GM20000 (cell line): Measurements from ENCODE around the gene MDFIC.
A peak's percentile ranks its signal among the peaks of the same experiment; 100 is the strongest.

Experiments used
- DNase-seq: peaks from one replicate; pipeline ENCODE4 v3.0.0; 2012; ENCODE audit warnings: low spot score
- TF ChIP-seq, protein P1 (sequence below): IDR thresholded peaks from 2 replicates; pipeline ENCODE4 v1.5.1; 2012; ENCODE audit warnings: mild to moderate bottlenecking, control low read depth; ENCODE audit errors: extremely low read depth, missing control alignments

MDFIC gene

DNA sequence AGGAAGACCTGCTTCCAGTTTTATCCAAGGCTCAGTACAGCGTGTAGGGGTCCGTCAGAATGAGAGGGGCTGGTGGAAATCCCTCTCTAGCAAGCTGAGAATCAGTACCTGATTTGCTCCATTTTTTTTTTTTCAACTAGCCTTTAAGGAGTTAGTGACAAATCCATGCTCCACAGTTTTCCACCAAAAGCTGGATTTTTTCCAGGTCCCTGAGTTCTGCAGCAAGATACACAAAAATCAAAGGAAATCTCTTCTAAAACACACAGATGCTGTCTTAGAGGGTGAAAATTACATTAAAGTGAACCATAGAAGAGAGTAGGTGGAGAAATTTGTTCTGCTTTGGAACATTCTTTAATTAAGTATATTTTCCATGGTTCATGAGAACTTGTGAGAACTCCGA, 30.4 kb downstream of the MDFIC start:
- no peak for DNase-seq
- TF ChIP-seq, protein P1, sequence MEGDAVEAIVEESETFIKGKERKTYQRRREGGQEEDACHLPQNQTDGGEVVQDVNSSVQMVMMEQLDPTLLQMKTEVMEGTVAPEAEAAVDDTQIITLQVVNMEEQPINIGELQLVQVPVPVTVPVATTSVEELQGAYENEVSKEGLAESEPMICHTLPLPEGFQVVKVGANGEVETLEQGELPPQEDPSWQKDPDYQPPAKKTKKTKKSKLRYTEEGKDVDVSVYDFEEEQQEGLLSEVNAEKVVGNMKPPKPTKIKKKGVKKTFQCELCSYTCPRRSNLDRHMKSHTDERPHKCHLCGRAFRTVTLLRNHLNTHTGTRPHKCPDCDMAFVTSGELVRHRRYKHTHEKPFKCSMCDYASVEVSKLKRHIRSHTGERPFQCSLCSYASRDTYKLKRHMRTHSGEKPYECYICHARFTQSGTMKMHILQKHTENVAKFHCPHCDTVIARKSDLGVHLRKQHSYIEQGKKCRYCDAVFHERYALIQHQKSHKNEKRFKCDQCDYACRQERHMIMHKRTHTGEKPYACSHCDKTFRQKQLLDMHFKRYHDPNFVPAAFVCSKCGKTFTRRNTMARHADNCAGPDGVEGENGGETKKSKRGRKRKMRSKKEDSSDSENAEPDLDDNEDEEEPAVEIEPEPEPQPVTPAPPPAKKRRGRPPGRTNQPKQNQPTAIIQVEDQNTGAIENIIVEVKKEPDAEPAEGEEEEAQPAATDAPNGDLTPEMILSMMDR: no peak

DNA sequence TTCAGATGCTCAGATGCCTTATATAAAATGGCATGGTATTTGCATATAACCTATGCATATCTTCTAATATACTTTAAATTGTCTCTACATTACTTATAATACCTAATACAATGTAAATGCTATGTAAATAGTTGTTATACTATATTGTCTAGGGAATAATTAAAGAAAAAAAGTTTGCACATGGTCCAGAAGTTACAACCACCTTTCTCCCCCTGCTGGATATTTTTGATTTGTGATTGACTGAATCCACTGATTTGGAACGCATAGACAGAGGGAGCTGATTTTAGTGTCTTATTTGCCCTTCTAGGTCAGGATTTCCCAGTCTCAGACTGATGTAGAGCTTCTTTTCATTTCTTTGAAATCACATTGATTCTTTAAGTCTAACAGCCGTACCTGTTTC, 31.8 kb downstream of the MDFIC start:
- DNase-seq: no peak
- TF ChIP-seq, protein P1: no peak

DNA sequence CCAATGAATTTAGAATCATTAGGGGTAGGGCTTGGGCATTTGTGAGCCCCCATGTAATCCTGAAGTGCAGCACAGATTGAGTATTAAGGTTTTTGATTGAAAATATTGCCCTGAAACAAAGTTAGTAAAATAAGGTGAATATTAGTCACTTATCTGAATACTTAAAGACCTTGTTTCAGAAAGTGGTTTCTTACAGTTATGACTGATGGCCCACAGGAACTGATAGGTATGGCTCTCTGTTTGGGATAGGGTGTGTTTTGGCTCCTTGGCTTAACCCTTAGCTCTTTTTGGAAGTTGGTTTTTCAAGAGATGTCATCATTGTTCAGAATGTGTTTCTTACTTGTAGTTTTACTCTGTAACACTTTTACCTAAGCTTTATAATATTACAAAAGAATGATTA, 34.8 kb downstream of the MDFIC start:
- no peak for DNase-seq
- TF ChIP-seq, protein P1: no peak

DNA sequence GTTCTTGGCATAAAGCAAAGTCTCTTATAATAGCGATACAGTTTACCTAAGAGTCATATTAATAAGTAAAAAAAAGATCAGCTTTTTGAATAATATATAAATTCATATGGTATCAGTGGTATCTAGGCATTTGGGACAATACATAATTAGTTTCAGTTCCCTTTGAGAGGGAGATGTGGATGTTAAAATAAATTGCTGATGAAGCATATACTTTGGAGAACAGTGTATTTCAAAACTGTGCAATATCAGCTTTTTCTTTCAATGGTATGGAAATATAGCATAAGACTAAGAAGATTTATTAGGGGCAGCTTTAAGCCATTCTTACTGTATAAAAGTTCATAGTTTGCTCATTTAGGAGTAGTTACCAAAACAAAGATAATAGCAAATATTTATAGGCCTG, 35.5 kb downstream of the MDFIC start:
- no peak for DNase-seq
- TF ChIP-seq, protein P1: no peak

DNA sequence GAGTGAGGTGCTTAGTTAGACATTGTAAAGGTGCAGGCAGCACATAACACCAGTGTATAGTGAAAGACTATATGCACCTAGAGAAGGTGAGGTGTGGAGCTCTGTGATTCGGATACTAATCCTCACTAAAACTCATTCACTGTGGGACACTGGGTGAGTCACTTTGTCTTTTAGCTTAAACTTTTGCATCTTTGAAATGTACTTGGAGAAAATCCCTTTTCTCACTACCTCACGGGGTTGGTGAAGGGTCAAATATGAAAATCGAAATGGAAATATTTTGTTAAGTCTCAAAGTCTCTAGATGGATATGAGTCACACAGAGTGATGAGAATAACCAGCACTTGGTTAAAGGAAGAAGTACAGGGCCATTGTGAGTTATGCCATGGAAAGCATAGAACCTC, 38.0 kb downstream of the MDFIC start:
- DNase-seq: peak; percentile 18
- TF ChIP-seq, protein P1: no peak

DNA sequence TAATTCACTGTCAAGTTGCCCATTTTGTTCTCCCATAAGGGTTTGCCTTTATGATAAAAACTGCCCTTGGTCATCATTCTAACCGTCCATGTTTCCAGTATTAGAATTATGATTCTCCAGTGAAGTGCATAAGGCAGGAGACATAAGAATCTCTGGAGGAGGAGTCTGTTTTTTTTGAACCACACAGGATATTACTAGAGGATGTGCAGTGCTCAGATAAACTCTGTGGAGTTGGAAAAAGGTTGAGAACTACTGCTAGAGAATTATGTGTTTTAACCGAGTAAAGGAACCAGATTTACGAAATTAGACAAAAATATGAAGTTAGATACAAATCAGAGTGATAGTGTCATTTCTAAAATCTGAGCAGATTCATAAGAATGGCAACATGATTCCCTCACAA, 40.5 kb downstream of the MDFIC start:
- DNase-seq: no peak

DNA sequence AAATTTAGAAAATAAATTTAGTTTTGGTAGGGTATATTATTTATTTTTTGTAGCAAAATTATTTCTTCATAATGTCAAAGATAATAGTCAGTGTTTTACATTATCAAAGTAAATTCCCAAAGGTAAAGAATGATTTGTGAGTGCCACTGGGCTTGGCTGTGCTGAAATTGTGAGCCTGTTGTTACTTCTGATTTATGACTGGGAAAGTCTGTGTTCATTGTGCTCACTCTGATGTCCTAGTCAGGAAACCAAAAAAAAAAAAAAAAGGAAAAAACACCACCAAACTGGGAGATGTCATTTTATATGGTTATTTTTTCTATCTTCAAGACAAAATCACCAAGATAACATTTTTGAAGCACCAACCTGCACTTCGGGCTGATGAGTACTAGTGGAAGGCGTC, 44.3 kb downstream of the MDFIC start:
- TF ChIP-seq, protein P1: no peak
- DNase-seq: no peak

More for the DNA sequence above, 40.5 kb downstream of the MDFIC start:
- TF ChIP-seq, protein P1: no peak
